NCI-H1436 (cell line): ENCODE measurements around the gene RAMP2.

Experiments
- DNase-seq: peaks from one replicate; lab custom pipeline; 2025; lab: John Stamatoyannopoulos, UW

The RAMP2 gene

GRCh38 chr17:42792545-42792944 lies 31.5 kb downstream of the RAMP2 start:
- DNase-seq: no peak

GRCh38 chr17:42795061-42795460 lies 34.0 kb downstream of the RAMP2 start:
- DNase-seq: no peak

GRCh38 chr17:42795465-42795864 lies 34.4 kb downstream of the RAMP2 start:
- no peak for DNase-seq

GRCh38 chr17:42796066-42796758 lies 35.2 kb downstream of the RAMP2 start:
- DNase-seq: no peak

- no peak for DNase-seq
Observed at GRCh38 chr17:42797067-42798007, 36.3 kb downstream of the RAMP2 start.

GRCh38 chr17:42798011-42798382 lies 37.0 kb downstream of the RAMP2 start:
- no peak for DNase-seq

GRCh38 chr17:42798383-42799380 lies 37.7 kb downstream of the RAMP2 start, which contains the start of the genes CNTD1 and COA3:
Gene CNTD1, plus strand, starts transcription at chr17:42798861. Its CDS starts 207 bp downstream, at chr17:42799068.
Gene COA3, minus strand, starts transcription at chr17:42798704. Its CDS starts 23 bp downstream, at chr17:42798681.
- DNase-seq: peak; percentile 85

- no peak for DNase-seq
Observed at GRCh38 chr17:42803074-42803883, 42.3 kb downstream of the RAMP2 start.

GRCh38 chr17:42804918-42805367 lies 43.9 kb downstream of the RAMP2 start:
- DNase-seq: no peak

- no peak for DNase-seq
Observed at GRCh38 chr17:42806249-42806648, 45.2 kb downstream of the RAMP2 start.

GRCh38 chr17:42809250-42809649 lies 48.2 kb downstream of the RAMP2 start:
- no peak for DNase-seq
